ENCODE measurements around the gene EFHB.

- TF ChIP-seq, protein P1, sequence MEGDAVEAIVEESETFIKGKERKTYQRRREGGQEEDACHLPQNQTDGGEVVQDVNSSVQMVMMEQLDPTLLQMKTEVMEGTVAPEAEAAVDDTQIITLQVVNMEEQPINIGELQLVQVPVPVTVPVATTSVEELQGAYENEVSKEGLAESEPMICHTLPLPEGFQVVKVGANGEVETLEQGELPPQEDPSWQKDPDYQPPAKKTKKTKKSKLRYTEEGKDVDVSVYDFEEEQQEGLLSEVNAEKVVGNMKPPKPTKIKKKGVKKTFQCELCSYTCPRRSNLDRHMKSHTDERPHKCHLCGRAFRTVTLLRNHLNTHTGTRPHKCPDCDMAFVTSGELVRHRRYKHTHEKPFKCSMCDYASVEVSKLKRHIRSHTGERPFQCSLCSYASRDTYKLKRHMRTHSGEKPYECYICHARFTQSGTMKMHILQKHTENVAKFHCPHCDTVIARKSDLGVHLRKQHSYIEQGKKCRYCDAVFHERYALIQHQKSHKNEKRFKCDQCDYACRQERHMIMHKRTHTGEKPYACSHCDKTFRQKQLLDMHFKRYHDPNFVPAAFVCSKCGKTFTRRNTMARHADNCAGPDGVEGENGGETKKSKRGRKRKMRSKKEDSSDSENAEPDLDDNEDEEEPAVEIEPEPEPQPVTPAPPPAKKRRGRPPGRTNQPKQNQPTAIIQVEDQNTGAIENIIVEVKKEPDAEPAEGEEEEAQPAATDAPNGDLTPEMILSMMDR (IDR thresholded peaks at IDR 0.05): no peak
- TF ChIP-seq POLR2A (IDR thresholded peaks at IDR 0.05): no peak
Observed at GRCh38 chr3:19888428-19889152, 45.4 kb downstream of the EFHB start.

Data from right lobe of liver (tissue), 4 donors.